Breast epithelium (tissue), 3 donors: ENCODE results near the gene APOF.

ENCODE experiments used
- POLR2AphosphoS5 ChIP-seq, 3 donors: sonication (generic); formaldehyde crosslinking; IDR thresholded peaks; one replicate each; pipeline ENCODE4 v1.6.1; 2017; ENCODE audit warnings: antibody characterized with exemption in 3 of 3
- TF ChIP-seq, protein P1 (sequence below), 3 donors: fragments of 450-650 bp; IDR thresholded peaks; one replicate each; pipeline ENCODE4 v1.5.1; 2016 to 2017; ENCODE audit warnings: antibody characterized with exemption in 3 of 3, mild to moderate bottlenecking in 3 of 3, moderate library complexity in 3 of 3

GRCh38 chr12:56337753-56338251, 24.9 kb downstream of the APOF start:
- TF ChIP-seq, protein P1, sequence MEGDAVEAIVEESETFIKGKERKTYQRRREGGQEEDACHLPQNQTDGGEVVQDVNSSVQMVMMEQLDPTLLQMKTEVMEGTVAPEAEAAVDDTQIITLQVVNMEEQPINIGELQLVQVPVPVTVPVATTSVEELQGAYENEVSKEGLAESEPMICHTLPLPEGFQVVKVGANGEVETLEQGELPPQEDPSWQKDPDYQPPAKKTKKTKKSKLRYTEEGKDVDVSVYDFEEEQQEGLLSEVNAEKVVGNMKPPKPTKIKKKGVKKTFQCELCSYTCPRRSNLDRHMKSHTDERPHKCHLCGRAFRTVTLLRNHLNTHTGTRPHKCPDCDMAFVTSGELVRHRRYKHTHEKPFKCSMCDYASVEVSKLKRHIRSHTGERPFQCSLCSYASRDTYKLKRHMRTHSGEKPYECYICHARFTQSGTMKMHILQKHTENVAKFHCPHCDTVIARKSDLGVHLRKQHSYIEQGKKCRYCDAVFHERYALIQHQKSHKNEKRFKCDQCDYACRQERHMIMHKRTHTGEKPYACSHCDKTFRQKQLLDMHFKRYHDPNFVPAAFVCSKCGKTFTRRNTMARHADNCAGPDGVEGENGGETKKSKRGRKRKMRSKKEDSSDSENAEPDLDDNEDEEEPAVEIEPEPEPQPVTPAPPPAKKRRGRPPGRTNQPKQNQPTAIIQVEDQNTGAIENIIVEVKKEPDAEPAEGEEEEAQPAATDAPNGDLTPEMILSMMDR (IDR thresholded peaks at IDR 0.05): no peak
- TF ChIP-seq POLR2AphosphoS5 (IDR thresholded peaks at IDR 0.05): no peak
